Measurements from ENCODE around the gene FEN1. TPM values are rescaled to one million over a fixed set of nuclear protein-coding genes. Genes with fewer than 3 reads are reported as not detected.

The FEN1 gene
- total and polyA plus RNA-seq, 2 of the 13 experiments (the other 11 are each of a cell fraction or from before 2014, with no cell fraction given): 12.4 to 102 TPM

- TF ChIP-seq ASH2L (IDR thresholded peaks at IDR 0.05; ENCODE audit: insufficient read length, low read depth, low read length) (no peak), HIC2 (CRISPR knock-in tag; IDR thresholded peaks at IDR 0.05; ENCODE audit: low read depth) (peak; percentile 50; the same call in 1 of the 2 replicates), IKZF5 (CRISPR knock-in tag; IDR thresholded peaks at IDR 0.05) (0 out of 2 replicates have a peak, but pooled peaks have one; percentile 32), ARID4A (CRISPR knock-in tag; IDR thresholded peaks at IDR 0.05; ENCODE audit: borderline replicate concordance) (0 out of 2 replicates have a peak, but pooled peaks have one; percentile 26), ZNF547 (CRISPR knock-in tag; IDR thresholded peaks at IDR 0.05) (no peak), ZNF549 (CRISPR knock-in tag; IDR thresholded peaks at IDR 0.05) (no peak), GABPA (IDR thresholded peaks at IDR 0.05; ENCODE audit: low read depth, low read length) (no peak), GABPA (CRISPR knock-in tag; IDR thresholded peaks at IDR 0.05; ENCODE audit: low read depth) (peak; percentile 32; the same call in 1 of the 2 replicates), ATF6 (CRISPR knock-in tag; conservative IDR thresholded peaks at IDR 0.05) (no peak), KDM2A (CRISPR knock-in tag; IDR thresholded peaks at IDR 0.05; ENCODE audit: borderline replicate concordance, low read depth) (peak; percentile 58; the same call in 1 of the 2 replicates)
Observed at GRCh38 chr11:61787928-61788491, 4.7 kb upstream of the FEN1 start (continued).
